Sigmoid colon (tissue), 7 donors: Measurements from ENCODE around the gene PLCB1. TPM values are rescaled to one million over a fixed set of nuclear protein-coding genes. Genes with fewer than 3 reads are reported as not detected.

Experiments used
- DNase-seq: peaks from one replicate; pipeline ENCODE4 v3.0.0-alpha.2; 2019
- H3K27ac ChIP-seq, 4 donors: fragments of 200-600 bp; sonication (generic); one replicate each; pipeline ENCODE4 v1.5.1; 2016 to 2019; ENCODE audit warnings: mild to moderate bottlenecking in 1 of 4
- H3K27me3 ChIP-seq, 3 donors: fragments of 200-600 bp; sonication (generic); one replicate each; pipeline ENCODE4 v1.5.1; 2019; ENCODE audit warnings: mild to moderate bottlenecking in 1 of 3
- H3K36me3 ChIP-seq, 4 donors: fragments of 200-600 bp; sonication (generic); one replicate each; pipeline ENCODE4 v1.5.1; 2016 to 2019
- H3K4me1 ChIP-seq, 4 donors: fragments of 200-600 bp; sonication (generic); one replicate each; pipeline ENCODE4 v1.5.1; 2017 to 2019
- H3K4me3 ChIP-seq, 4 donors: fragments of 200-600 bp; sonication (generic); one replicate each; pipeline ENCODE4 v1.5.1; 2017 to 2019; ENCODE audit warnings: mild to moderate bottlenecking in 2 of 4, moderate library complexity in 1 of 4
- H3K9me3 ChIP-seq, 4 donors: fragments of 200-600 bp in 3 of 4; sonication (generic) in 3 of 4; one replicate each; pipeline versions ENCODE4 v1.5.1 to v1.6.1; 2013 to 2019
- CTCF ChIP-seq, 4 experiments: fragments of 450-650 bp in 3 of 4; fragments of 200-600 bp in 1 of 4; IDR thresholded peaks; one replicate each; pipeline ENCODE4 v1.5.1; 2016 to 2019; ENCODE audit warnings: antibody characterized with exemption in 4 of 4, mild to moderate bottlenecking in 3 of 4, moderate library complexity in 2 of 4
- EP300 ChIP-seq, 4 donors: sonication (generic); formaldehyde crosslinking; IDR thresholded peaks; one replicate each; pipeline ENCODE4 v1.6.1; 2017; ENCODE audit warnings: antibody characterized with exemption in 4 of 4
- POLR2A ChIP-seq, 2 donors: fragments of 450-650 bp; IDR thresholded peaks; one replicate each; pipeline ENCODE4 v1.6.1; 2016; ENCODE audit warnings: antibody characterized with exemption in 2 of 2, mild to moderate bottlenecking in 2 of 2, moderate library complexity in 2 of 2
- POLR2AphosphoS5 ChIP-seq, 4 donors: sonication (generic); formaldehyde crosslinking; IDR thresholded peaks; one replicate each; pipeline ENCODE4 v1.6.1; 2017; ENCODE audit warnings: antibody characterized with exemption in 4 of 4
- WGBS, 2 donors: extraction: QIAGEN DNeasy Blood & Tissue Kit; methylation state at CpG; one replicate each; pipeline ENCODE4 v1.1.7; 2013; 5-methylcytosine and 5-hydroxymethylcytosine counted together
- intact Hi-C: fragments of 100-400 bp; cut with DNase I; formaldehyde crosslinking; loops from one replicate; pipeline ENCODE4 v1.15.1; 2023
- polyA plus RNA-seq, 3 donors: library from polyadenylated mRNA; stranded (reverse); fragments of 200-250 nt; gene quantifications; one replicate each; pipeline ENCODE4 v1.2.3, GENCODE V29; 2013
- total RNA-seq, 4 donors: library from RNA; depleted of rRNA; stranded (reverse); fragments of >200 nt; gene quantifications; one replicate each; pipeline ENCODE4 v1.1.0, GENCODE V29; 2016
- donor health status: healthy with polysubstance abuse.
- donor health status: Bipolar disorder and iron deficiency.
- donor health status: healthy.

The PLCB1 gene
- total and polyA plus RNA-seq, 7 donors: 0.92 to 117 (median 86.7) TPM

GRCh38 chr20:8624616-8625015 lies 492.6 kb downstream of the PLCB1 start:
- intact Hi-C loops: no loop called here
- Histone ChIP-seq H3K4me1 (peaks cover 0 to 23% (median 9%) of the 10 kb centered on the region in 4 donors), H3K36me3 (peaks cover 0 to 11% (median 0%) of the 10 kb centered on the region in 4 donors), H3K4me3 (no peak overlapping the region), H3K27me3 (no peaks in the 10 kb centered on the region), H3K9me3 (no peaks in the 10 kb centered on the region), H3K27ac (no peak overlapping the region)
- no peak for DNase-seq
- TF ChIP-seq POLR2A (IDR thresholded peaks at IDR 0.05): no peak

GRCh38 chr20:8627340-8628004 lies 495.4 kb downstream of the PLCB1 start:
- H3K27me3 ChIP-seq: no peaks in the 10 kb centered on the region
- peaks cover 0 to 22% (median 9%) of the 10 kb centered on the region in 4 donors for H3K4me1 ChIP-seq
- WGBS, 2 donors: 75 to 86% methylated on average over 5 of the region's 5 CpGs
- H3K4me3 ChIP-seq: peak overlapping the region in 3 of 4 donors; percentile 10 to 24 (median 20)
- DNase-seq: no peak
- TF ChIP-seq EP300 (IDR thresholded peaks at IDR 0.05) (no peak), POLR2A (IDR thresholded peaks at IDR 0.05) (no peak), CTCF (IDR thresholded peaks at IDR 0.05) (no peak), POLR2AphosphoS5 (IDR thresholded peaks at IDR 0.05) (no peak)
- H3K27ac ChIP-seq: peak overlapping the region in 3 of 4 donors; percentile 48 to 51 (median 49)
- H3K36me3 ChIP-seq: peaks cover 0 to 11% (median 0%) of the 10 kb centered on the region in 4 donors
- intact Hi-C loops: no loop called here
- no peaks in the 10 kb centered on the region for H3K9me3 ChIP-seq

GRCh38 chr20:8631271-8631670 lies 499.2 kb downstream of the PLCB1 start:
- 95% methylated on average over 1 of the region's 1 CpG for WGBS, 2 donors
- no peaks in the 10 kb centered on the region for H3K9me3 ChIP-seq
- H3K27ac ChIP-seq: no peak overlapping the region
- H3K4me3 ChIP-seq: no peak overlapping the region
- H3K36me3 ChIP-seq: peaks cover 0 to 11% (median 0%) of the 10 kb centered on the region in 4 donors
- peaks cover 0 to 15% (median 8%) of the 10 kb centered on the region in 4 donors for H3K4me1 ChIP-seq
- DNase-seq: no peak
- no peaks in the 10 kb centered on the region for H3K27me3 ChIP-seq
- intact Hi-C loops: no loop called here
- TF ChIP-seq EP300 (IDR thresholded peaks at IDR 0.05): no peak
- no peak for TF ChIP-seq POLR2AphosphoS5 (IDR thresholded peaks at IDR 0.05)
- no peak for TF ChIP-seq POLR2A (IDR thresholded peaks at IDR 0.05)
- no peak for TF ChIP-seq CTCF (IDR thresholded peaks at IDR 0.05)

- WGBS, 2 donors: 78 to 89% methylated on average over 1 of the region's 1 CpG
- Histone ChIP-seq H3K27me3 (no peaks in the 10 kb centered on the region), H3K4me1 (no peaks in the 10 kb centered on the region), H3K36me3 (peaks cover 0 to 11% (median 0%) of the 10 kb centered on the region in 4 donors), H3K4me3 (no peak overlapping the region), H3K9me3 (no peaks in the 10 kb centered on the region), H3K27ac (no peak overlapping the region)
- no peak for DNase-seq
- intact Hi-C loops: no loop called here
- TF ChIP-seq EP300 (IDR thresholded peaks at IDR 0.05) (no peak), POLR2AphosphoS5 (IDR thresholded peaks at IDR 0.05) (no peak), CTCF (IDR thresholded peaks at IDR 0.05) (no peak), POLR2A (IDR thresholded peaks at IDR 0.05) (no peak)
Measured at GRCh38 chr20:8633366-8633765, 501.3 kb downstream of the PLCB1 start.

- no peak for DNase-seq
- intact Hi-C loops: no loop called here
- H3K27me3 ChIP-seq: no peaks in the 10 kb centered on the region
- no peaks in the 10 kb centered on the region for H3K4me1 ChIP-seq
- no peaks in the 10 kb centered on the region for H3K9me3 ChIP-seq
- no peak overlapping the region for H3K27ac ChIP-seq
- H3K36me3 ChIP-seq: no peaks in the 10 kb centered on the region
- 86 to 89% methylated on average over 4 of the region's 4 CpGs for WGBS, 2 donors
- no peak overlapping the region for H3K4me3 ChIP-seq
- TF ChIP-seq EP300 (IDR thresholded peaks at IDR 0.05) (no peak), CTCF (IDR thresholded peaks at IDR 0.05) (no peak), POLR2AphosphoS5 (IDR thresholded peaks at IDR 0.05) (no peak), POLR2A (IDR thresholded peaks at IDR 0.05) (no peak)
Measured at GRCh38 chr20:8635048-8635572, 503.0 kb downstream of the PLCB1 start.
